NCI-H446 (cell line): ENCODE data around the gene WSCD1.

Source experiments
- DNase-seq, 2 experiments: peaks; one replicate each; lab custom pipeline; 2025; lab: John Stamatoyannopoulos, UW

The WSCD1 gene

DNA sequence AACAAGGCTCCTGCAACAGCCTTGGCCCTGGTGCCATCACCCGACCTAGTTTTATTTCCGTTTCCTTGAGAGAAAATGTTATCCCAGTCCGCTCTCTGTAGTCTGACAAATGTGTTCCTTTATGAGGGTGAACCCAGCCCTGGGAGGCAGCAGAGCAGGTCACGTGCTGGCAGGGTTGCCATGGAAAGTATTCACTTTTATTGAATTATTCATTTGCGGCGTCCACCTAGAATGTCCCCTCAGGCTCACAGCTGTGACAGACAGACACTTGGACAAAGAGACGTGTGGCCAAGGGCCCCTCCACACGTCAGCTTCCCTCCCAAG lies 90.0 kb downstream of the WSCD1 start:
- DNase-seq = no peak

DNA sequence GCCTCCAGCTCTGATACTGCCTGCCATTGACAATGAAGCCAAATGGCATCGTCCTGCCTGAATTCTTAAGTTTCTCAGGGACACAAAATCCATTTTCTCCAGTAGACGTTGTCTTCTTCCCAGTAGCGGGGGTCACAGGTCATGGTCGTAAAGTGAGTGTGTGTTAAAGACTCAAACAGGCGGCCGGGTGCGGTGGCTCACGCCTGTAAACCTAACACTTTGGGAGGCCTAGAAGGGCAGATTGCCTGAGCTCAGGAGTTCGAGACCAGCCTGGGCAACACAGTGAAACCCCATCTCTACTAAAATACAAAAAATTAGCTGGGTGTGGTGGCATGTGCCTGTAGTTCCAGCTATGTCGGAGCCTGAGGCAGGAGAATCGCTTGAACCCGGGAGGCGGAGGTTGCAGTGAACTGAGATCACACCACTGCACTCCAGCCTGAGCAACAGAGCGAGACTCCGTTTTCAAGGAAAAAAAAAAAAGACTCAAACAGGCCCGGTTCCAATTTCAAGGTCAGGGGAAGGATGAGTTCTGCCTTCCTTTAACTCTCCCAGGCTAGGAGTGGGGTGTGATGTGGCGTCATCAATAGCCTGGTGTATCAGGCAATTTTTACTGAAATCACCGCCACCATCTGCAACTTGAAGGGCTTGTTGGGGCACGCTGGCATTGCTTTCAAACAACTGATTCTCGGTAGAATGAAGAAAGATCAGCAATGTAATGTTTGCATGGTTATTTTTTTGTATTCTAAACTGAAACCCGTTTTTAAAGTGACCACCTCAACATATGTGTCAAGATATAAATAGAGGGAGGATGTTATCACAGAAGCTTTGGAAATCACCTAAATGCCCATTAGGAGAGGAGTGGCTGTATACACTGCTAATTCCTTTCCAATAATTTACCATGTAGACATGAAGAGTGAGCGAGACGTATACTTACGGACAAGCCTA lies 91.0 kb downstream of the WSCD1 start:
- no peak for DNase-seq

DNA sequence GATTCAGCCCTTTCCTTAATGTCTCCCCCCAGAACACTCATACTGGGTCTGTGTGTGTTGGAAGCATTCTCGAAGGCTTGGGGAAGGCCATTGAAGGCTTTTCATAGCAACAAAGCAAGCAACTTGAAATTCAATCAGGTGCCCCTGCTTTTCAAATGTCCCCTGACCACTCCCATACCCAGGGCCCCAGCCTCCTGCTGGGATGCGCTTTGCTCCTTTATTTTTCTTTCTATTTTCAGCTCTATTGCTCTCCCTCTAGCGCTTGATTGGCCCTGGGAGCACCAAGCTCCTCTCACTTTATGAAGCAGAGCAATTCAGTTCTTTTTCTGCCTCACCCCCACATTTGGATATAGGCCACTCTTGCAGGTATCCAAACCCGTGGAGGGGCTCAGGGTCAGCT lies 92.0 kb downstream of the WSCD1 start:
- no peak for DNase-seq

DNA sequence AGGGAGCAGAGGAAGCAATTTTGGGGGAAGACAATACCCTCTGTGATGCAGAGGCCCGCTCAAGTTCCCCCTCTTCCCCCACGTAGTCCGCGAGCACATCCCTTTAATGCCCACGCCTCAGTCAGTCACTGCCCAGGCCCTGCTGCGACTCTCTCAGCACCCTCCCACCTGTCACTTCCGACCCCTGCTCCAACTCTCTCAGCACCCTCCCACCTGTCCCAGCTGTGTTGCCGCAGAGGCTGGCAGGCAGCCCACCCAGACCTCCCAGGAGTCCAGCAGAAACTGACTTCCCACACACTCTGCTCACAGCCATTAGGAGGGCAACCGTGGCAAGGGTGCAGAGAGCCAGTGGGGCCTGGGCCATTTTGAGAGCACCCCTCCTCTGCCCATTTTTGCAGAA lies 92.7 kb downstream of the WSCD1 start:
- no peak for DNase-seq

DNA sequence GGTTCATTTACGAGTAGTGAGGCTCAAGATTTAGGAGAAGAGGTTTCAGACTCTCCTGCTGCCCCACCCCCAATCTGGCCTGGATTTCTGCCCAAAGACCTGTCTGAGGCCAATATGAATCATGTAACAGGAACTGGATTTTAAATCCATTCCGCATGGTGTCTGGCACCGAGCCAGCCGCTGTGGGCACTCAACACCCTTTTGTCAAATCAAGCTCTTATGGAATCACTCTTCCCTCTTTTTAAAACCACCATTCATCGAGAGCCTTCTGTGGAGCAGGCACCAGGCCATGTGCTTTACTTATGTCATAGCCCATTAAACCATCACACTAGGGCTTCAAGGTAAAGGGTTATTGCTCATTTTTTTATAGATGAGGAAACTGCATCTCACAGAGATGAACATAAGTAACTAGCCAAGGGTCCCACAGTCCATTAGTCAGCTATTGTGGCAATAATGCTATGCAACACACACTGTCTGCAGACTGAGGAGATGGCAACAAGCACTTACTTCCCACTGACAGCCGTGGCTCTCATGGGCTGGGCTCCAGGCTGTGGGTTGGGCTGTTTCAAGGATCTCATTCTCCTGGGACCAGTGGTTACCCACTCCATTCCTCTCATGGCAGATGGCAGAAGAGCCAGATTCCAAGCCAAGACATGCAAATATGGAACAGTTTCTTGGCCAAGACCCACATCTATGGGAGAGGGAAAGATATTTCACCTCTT lies 93.6 kb downstream of the WSCD1 start:
- peak; percentile 95 to 97 for DNase-seq

DNA sequence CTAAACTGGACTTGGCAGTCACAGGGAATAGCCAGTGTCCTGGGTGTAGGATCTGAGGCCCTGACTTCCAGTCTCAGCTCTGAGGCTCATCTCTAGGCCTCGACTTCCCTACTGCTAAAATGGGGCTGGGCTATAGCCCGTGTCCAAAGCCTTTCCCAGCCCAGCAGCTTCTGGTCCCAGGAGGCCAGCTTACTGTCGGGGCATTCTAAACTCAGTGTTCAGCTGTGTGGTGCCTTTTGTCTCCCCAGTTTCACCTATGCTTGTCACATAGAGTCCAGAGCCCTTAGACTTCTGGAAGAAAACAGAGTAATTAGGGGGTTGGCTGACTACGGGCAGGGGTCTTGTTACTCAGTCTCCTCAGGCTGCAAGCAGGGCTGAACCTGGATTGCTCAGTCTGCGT lies 94.8 kb downstream of the WSCD1 start:
- DNase-seq = no peak

DNA sequence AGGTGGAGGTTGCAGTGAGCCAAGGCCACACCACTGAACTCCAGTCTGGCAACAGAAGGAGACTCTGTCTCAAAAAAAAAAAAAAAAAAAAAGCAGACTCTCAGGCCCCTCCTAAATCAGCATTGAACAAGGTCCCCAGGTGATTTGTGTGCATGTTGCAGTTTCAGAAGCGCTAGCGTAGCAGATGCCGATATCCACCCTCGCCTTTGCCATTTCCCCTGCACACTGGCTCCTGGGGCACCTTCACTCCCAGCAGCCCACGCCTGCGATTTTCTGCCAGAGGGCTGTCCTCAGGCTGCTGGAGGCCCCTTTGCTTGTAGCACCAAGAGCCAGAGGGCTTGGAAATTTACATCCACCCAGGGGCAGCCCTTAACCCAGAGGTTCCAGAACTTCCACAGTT lies 95.6 kb downstream of the WSCD1 start:
- no peak for DNase-seq

DNA sequence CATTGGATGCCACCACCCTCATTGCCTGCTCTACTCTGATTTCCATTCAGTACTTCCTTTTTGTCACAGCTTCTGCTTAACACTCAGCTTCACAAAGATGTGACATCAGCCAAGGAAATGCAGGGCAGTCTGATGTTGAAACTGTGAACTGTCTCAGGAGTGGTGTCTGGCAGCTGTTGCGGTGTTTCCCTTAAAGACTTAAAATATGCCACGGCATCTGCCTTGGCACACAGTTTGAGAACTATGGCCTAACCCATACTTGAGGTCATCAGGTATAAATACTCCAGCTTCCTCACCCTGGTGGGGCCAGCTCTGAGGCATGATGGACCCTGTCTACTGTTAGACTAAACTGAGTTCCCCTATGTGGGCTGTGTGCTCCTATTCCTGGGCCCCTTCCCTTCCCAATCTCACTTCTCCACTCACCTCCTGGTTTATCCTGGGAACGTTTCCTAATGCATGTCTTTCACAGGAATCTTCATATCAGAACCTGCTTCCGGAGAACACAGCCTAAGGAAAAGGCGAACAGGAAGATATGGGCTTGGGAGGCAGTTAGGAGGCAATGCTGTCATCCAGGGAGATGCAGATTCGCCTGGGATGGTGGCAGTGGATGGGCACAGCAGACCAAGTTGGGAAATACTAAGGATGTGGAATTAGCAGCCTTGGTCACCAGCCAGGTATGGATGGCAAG lies 96.5 kb downstream of the WSCD1 start:
- peak in 1 of 2 experiments; percentile 35 for DNase-seq

DNA sequence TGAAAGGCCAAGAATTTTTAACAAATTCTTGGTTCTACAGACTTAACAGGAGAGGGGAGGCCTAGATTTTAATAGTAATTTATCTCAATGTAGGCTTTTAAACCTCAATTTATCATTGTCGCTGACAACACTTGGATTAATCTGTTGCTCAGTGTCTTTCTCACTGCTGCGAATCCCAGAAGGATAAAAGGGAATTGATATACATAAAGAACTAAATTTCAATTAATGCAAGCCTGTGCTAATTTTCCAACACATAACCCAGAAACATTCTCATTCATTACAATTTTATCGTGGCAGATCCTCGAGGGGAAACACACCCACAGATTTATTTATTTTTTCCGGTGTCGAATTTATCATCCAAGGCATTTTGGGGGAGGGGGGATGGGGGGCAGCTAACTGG lies 98.1 kb downstream of the WSCD1 start:
- DNase-seq = no peak

DNA sequence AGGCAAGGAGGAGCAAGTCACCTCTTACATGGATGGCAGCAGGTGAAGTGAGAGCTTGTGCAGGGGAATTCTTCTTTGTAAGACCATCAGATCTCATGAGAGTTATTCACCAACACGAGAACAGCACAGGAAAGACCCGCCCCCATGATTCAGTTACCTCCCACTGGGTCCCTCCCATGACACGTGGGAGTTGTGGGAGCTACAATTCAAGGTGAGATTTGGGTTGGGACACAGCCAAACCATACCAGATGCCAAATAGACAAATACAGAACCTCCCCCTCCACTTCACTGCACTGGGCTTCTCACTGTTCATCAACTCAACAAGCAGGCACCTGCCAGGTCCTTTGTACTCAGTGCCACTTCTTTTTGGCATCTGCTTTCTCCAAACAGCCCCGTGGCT lies 100.2 kb downstream of the WSCD1 start:
- DNase-seq = no peak

DNA sequence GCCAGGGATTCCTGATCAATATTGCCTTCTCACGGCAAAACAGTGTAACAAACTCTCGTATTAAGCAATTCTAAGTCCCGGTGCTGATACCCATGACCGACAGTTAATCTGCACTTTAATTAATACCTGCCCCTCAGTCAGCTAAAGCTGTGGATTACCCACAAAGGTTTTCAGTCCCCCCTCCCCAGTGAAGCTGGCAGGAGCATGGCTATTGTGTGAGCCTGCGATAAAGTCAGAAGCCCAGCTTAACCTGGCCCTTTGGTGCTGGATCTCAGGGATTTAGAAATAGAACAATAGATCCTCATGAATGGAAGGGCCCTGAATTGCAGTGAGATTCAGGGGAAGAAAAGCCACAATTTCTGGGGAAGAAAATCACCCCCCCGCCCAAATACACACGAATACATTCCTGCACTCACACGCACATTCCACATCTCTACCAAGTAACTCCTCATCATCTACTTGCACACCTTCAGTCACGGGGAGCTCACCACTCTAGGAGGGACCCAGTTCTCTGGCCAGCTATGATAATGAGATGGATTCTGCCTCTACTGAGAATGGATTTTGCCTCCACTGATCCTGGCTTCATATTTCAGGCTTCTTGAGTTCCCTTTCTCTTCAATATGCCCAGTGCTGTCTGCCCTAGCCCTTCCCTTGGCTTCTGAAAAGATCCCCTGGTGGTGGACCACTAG lies 102.6 kb downstream of the WSCD1 start:
- no peak for DNase-seq

DNA sequence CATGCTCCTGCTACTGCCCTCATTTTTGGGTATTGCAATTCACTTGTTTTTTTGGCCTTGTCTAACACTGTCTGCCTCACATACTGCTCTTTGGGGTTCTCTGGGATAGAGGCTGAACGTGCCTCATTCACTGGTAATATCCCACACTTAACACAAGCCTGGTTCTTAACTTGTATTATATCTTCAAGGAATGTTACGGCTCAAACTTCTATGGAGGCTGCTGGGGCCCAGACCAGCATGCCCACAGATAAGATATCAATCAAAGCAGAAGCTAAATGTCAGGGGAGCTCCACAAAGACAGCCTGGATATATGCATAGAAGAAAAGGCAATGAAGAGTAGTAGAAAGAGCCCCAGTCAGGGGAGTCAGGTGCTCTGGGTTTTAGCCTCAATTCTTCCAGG lies 103.5 kb downstream of the WSCD1 start:
- DNase-seq = no peak
